ENCODE results near the gene MYO1E. TPM values are rescaled to one million over a fixed set of nuclear protein-coding genes. Genes with fewer than 3 reads are reported as not detected.
A peak's percentile ranks its signal among the peaks of the same experiment; 100 is the strongest.

MYO1E gene
- total RNA-seq, 1 donor from 2014 or later, result 192 TPM

DNA sequence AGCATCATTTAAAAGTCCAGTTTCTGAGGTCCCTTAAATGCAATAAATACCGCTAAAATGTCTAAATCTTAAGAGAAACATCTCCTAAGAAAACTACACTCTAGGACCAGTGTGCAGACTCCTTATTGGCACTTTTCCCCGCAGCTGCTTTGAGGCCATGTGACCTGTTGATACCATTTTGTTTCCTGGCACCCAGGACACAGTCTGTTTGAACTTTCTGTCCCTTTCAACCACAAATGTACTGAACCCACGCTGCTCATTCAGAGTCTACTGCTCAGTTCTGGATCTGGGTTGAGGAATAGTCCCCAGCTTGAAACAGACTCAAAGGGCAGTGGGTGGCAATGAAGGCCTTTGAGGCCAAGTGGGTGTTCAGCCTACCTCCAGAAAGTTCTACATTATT, 148.9 kb downstream of the MYO1E start:
- DNase-seq (ENCODE audit: low spot score), result no peak
- peaks cover 2% of the 10 kb centered on the region for H3K9me3 Mint-ChIP-seq (ENCODE audit: low read depth)

DNA sequence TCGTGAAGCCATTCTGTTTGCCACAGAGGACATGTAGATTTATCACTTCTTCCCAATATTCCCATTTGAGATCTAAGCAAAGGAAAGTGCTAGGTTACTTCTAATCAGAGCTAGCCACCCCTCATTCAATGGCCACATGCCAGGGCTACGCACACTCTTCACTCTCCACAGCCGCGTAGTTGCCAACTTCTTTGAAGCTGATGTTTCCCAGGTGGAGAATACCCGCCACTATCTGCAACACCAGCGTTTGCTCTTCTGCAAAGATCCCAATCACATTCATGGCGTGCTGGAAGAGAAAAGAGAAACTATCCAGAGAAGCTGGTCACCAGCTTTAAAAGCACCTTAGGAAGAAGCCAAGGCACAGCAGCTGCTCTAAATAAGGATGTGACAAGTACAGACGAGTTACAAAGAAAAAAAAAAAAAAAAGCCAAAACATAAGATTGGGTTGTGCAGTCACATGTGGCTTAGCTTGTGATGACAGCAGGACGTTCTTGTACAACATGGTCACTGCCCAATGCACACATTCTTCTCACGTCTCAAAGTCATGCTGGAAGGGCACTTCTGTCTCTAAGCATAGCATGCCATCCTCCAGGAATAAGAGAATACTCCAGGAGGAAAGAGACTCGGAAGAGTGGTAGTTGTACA, 149.6 kb downstream of the MYO1E start:
- DNase-seq (ENCODE audit: low spot score), result no peak
- Mint-ChIP-seq H3K27me3 (ENCODE audit: low read depth) (no peaks in the 10 kb centered on the region), H3K4me1 (ENCODE audit: low read depth) (peaks cover 49% of the 10 kb centered on the region), H3K4me3 (ENCODE audit: unreplicated experiment) (no peak overlapping the region), H3K27ac (ENCODE audit: unreplicated experiment) (peak overlapping the region; percentile 13), H3K36me3 (ENCODE audit: low read depth) (peaks cover 50% of the 10 kb centered on the region), H3K9me3 (ENCODE audit: low read depth) (peaks cover 2% of the 10 kb centered on the region)
- TF ChIP-seq, protein P1, sequence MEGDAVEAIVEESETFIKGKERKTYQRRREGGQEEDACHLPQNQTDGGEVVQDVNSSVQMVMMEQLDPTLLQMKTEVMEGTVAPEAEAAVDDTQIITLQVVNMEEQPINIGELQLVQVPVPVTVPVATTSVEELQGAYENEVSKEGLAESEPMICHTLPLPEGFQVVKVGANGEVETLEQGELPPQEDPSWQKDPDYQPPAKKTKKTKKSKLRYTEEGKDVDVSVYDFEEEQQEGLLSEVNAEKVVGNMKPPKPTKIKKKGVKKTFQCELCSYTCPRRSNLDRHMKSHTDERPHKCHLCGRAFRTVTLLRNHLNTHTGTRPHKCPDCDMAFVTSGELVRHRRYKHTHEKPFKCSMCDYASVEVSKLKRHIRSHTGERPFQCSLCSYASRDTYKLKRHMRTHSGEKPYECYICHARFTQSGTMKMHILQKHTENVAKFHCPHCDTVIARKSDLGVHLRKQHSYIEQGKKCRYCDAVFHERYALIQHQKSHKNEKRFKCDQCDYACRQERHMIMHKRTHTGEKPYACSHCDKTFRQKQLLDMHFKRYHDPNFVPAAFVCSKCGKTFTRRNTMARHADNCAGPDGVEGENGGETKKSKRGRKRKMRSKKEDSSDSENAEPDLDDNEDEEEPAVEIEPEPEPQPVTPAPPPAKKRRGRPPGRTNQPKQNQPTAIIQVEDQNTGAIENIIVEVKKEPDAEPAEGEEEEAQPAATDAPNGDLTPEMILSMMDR (IDR thresholded peaks at IDR 0.05), result no peak

More for the DNA sequence above, 148.9 kb downstream of the MYO1E start:
- TF ChIP-seq, protein P1 (IDR thresholded peaks at IDR 0.05), result no peak
- Mint-ChIP-seq H3K4me1 (ENCODE audit: low read depth) (peaks cover 49% of the 10 kb centered on the region), H3K27ac (ENCODE audit: unreplicated experiment) (peak overlapping the region; percentile 29), H3K27me3 (ENCODE audit: low read depth) (no peaks in the 10 kb centered on the region), H3K4me3 (ENCODE audit: unreplicated experiment) (no peak overlapping the region), H3K36me3 (ENCODE audit: low read depth) (peaks cover 43% of the 10 kb centered on the region)

DNA sequence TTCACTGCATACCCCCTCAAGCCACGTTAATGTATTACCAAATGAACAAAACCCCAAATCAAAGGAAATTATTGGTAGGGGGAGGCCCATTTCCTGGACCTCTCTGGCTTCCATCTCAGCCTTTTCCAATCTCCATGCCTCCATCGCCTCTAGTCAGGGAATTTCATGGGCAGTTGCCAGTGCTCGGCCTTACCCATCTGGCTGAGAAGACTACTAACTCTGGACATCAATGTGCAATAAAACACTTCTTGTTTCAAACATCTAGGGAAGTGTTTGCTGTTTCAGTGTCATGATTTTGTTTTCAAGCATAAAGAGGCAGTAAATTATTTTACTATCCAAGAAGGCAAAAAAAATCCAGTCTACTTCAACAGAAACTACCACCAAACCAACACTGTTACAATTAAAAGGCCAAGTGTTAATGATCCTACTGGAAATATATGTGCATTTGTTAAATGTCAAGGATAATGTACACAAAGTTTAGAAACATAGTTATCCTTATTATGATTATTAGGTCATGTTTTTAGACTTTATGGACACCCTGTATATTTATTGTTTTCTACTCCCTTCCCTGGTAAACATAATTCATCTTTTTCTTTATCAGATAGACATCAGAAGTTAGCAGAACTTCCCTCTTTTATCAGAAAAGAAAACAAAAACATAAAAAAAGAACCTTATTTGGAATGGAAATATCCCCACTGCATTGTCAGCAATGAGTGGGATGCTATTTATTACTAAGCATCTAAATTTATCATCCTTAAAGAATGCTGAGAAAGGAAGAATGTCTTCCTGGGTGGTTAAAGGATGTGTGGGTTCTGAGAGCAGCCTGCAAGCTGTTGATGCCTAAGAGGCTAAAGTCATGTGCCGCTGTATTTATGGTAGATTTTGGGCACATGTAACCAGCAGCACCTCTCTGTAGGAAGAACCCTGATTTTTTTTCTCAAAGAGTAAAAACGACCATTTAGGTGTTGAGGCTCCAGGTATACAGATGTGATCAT, 150.9 kb downstream of the MYO1E start:
- H3K4me1 Mint-ChIP-seq (ENCODE audit: low read depth), result peaks cover 42% of the 10 kb centered on the region
- TF ChIP-seq, protein P1 (IDR thresholded peaks at IDR 0.05), result no peak
- H3K27ac Mint-ChIP-seq (ENCODE audit: unreplicated experiment), result peak overlapping the region; percentile 90
- H3K27me3 Mint-ChIP-seq (ENCODE audit: low read depth), result no peaks in the 10 kb centered on the region
- H3K4me3 Mint-ChIP-seq (ENCODE audit: unreplicated experiment), result no peak overlapping the region
- H3K36me3 Mint-ChIP-seq (ENCODE audit: low read depth), result peaks cover 45% of the 10 kb centered on the region
- no peak for DNase-seq (ENCODE audit: low spot score)
- H3K9me3 Mint-ChIP-seq (ENCODE audit: low read depth), result no peaks in the 10 kb centered on the region

DNA sequence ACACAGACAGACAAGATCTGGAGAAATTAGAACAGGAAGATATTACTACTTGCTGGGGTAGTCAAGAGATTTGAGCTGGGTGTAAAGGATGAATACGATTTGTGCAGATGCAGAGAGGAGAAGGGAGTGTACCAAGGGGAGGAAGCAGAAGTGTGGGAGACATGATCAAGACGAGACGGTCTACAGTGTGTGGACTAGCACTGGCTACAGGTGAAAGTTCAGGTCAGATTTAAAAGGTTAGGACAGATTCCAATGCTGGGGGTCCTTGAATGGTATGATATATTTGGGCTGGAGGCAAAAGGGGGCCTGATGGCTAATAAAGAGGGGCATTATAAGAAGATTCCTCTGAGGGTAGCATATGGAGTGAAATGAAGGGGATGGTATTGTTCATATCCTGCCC, 154.0 kb downstream of the MYO1E start:
- Mint-ChIP-seq H3K9me3 (ENCODE audit: low read depth) (no peaks in the 10 kb centered on the region), H3K27me3 (ENCODE audit: low read depth) (no peaks in the 10 kb centered on the region), H3K4me3 (ENCODE audit: unreplicated experiment) (no peak overlapping the region), H3K27ac (ENCODE audit: unreplicated experiment) (no peak overlapping the region), H3K36me3 (ENCODE audit: low read depth) (peaks cover 53% of the 10 kb centered on the region), H3K4me1 (ENCODE audit: low read depth) (peaks cover 26% of the 10 kb centered on the region)
- DNase-seq (ENCODE audit: low spot score), result no peak
- TF ChIP-seq, protein P1 (IDR thresholded peaks at IDR 0.05), result no peak

DNA sequence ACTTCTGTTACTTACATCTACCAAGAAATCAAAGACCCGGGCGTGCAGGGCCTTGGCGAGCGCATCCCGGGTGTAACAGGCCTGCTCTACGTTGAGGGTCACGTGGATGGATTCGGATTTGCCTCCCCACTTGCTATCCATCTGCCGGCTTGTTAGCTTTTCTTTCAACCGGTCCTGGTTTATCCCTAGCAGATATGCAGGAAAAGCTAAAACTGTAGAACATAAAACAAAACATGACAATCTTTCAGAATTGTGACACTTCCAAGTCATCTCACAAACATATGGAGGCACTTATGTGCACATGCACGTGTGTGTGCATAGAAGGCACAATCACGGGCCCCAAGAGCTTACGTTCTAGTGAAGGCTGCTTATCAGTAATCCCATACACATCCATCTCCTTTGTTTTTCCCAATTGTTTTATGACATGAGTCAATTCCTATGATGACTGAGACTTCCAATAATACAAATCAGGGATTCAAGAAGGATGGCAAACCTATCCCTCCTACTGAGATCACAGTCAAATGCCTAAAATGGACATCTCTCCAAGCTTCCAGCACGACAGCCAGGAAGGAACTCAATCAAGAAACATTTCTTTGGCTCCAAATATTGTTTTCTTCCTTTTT, 154.7 kb downstream of the MYO1E start:
- TF ChIP-seq, protein P1 (IDR thresholded peaks at IDR 0.05), result no peak
- no peak for DNase-seq (ENCODE audit: low spot score)
- no peaks in the 10 kb centered on the region for H3K9me3 Mint-ChIP-seq (ENCODE audit: low read depth)
- no peaks in the 10 kb centered on the region for H3K27me3 Mint-ChIP-seq (ENCODE audit: low read depth)
- no peak overlapping the region for H3K4me3 Mint-ChIP-seq (ENCODE audit: unreplicated experiment)
- H3K36me3 Mint-ChIP-seq (ENCODE audit: low read depth), result peaks cover 50% of the 10 kb centered on the region
- peaks cover 18% of the 10 kb centered on the region for H3K4me1 Mint-ChIP-seq (ENCODE audit: low read depth)
- no peak overlapping the region for H3K27ac Mint-ChIP-seq (ENCODE audit: unreplicated experiment)

Data from chondrocyte (in vitro differentiated cells).